H1 (cell line): ENCODE data around the gene HRH4. TPM values are rescaled to one million over a fixed set of nuclear protein-coding genes. Genes with fewer than 3 reads are reported as not detected.

ENCODE experiments used
- SAP30 ChIP-seq: fragments of 300-600 bp; sonication (generic); IDR thresholded peaks from 2 replicates; pipeline ENCODE4 v1.7.1; 2012; ENCODE audit warnings: low read length, moderate library complexity, mild to moderate bottlenecking, inconsistent platforms; ENCODE audit not compliant: insufficient read depth, insufficient replicate concordance
- USF2 ChIP-seq: IDR thresholded peaks from 2 replicates; pipeline ENCODE4 v1.6.1; 2011; ENCODE audit warnings: low read length, improper control_type of control experiment
- polyA plus RNA-seq, 7 experiments: library from polyadenylated mRNA; depleted of rRNA in 3 of 7; stranded (reverse) in 5 of 7; unstranded in 2 of 7; fragments of >200 nt in 5 of 7; fragments of 200-250 nt in 2 of 7; gene quantifications; 1 replicate in 5 of 7; 2 replicates in 1 of 7; 4 replicates in 1 of 7; pipeline versions ENCODE4 v1.2.1 to v1.2.3, GENCODE V29; 2011 to 2013; ENCODE audit warnings: missing spikeins in 2 of 7, mixed read lengths in 2 of 7
- total RNA-seq: library from RNA; stranded (reverse); fragmentation: NEBNext Ultra II Directional; extraction: Animal tissue kit (Norgen Biotek cat#: 25700); gene quantifications from 2 replicates; pipeline ENCODE4 v1.2.1, GENCODE V29; 2021

Gene HRH4
- total and polyA plus RNA-seq, 2 of the 8 experiments (the other 6 are each of a cell fraction or from before 2014, with no cell fraction given) = 0.03 TPM; not detected in 1

DNA sequence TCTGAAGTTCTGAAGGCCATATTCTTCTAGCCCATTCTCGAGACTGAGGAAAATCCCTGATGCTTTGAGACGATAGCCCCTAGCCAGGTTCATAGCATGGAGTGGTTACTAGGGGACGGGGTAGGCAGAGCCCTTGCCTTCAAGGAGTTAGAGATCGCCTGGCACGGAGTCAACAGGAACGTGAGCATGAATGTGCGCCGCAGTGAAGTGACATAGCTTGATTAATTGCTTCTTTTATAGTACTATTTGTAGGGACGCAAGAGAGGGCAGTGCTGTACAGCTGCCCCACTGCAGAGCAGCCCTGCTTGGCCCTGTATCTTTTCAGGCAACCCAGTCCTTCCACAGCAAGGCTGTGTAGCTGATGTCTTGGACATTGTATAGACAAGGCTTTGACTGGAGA lies 26.2 kb downstream of the HRH4 start (continued):
- TF ChIP-seq USF2 (no peak), SAP30 (no peak)
